Endodermal cell (in vitro differentiated cells): ENCODE measurements around the gene OR1F1. TPM values are rescaled to one million over a fixed set of nuclear protein-coding genes. Genes with fewer than 3 reads are reported as not detected.
A peak's percentile ranks its signal among the peaks of the same experiment; 100 is the strongest.

ENCODE experiments used
- DNase-seq: peaks from one replicate; pipeline ENCODE4 v3.0.0-alpha.2; 2017
- H3K27ac ChIP-seq: 2 replicates; pipeline ENCODE4 v1.5.1; 2013; ENCODE audit warnings: mild to moderate bottlenecking, low read depth, low read length, moderate library complexity
- H3K27me3 ChIP-seq: 2 replicates; pipeline ENCODE4 v1.6.1; 2013; ENCODE audit warnings: mild to moderate bottlenecking, low read length, moderate library complexity; ENCODE audit not compliant: insufficient read depth, control insufficient read depth, poor library complexity, severe bottlenecking
- H3K36me3 ChIP-seq: 2 replicates; pipeline ENCODE4 v1.7.0; 2013; ENCODE audit warnings: mild to moderate bottlenecking, low read length, moderate library complexity; ENCODE audit not compliant: control insufficient read depth, insufficient read depth
- H3K4me1 ChIP-seq: one replicate; pipeline ENCODE4 v1.7.0; 2013; ENCODE audit warnings: low read length; ENCODE audit not compliant: control insufficient read depth, insufficient read depth
- H3K4me3 ChIP-seq: 2 replicates; pipeline ENCODE4 v1.5.1; 2013; ENCODE audit warnings: mild to moderate bottlenecking, low read length, moderate library complexity
- H3K9ac ChIP-seq: 2 replicates; pipeline ENCODE4 v1.6.1; 2013; ENCODE audit warnings: mild to moderate bottlenecking, low read length, moderate library complexity; ENCODE audit not compliant: poor library complexity, severe bottlenecking; ENCODE audit errors: extremely low read depth
- H3K9me3 ChIP-seq: 2 replicates; pipeline ENCODE4 v1.6.1; 2013; ENCODE audit warnings: mild to moderate bottlenecking, low read length, moderate library complexity; ENCODE audit not compliant: control insufficient read depth
- H3K27ac Mint-ChIP-seq: 2 replicates; pipeline ENCODE4 v1.8.0; 2020; ENCODE audit warnings: mixed read lengths
- H3K27me3 Mint-ChIP-seq: 2 replicates; pipeline ENCODE4 v1.8.0; 2021; ENCODE audit warnings: mild to moderate bottlenecking, mixed read lengths; ENCODE audit not compliant: insufficient read depth
- H3K36me3 Mint-ChIP-seq: 2 replicates; pipeline ENCODE4 v1.8.0; 2020; ENCODE audit warnings: low read depth, mixed read lengths
- H3K4me1 Mint-ChIP-seq: 2 replicates; pipeline ENCODE4 v1.8.0; 2020; ENCODE audit warnings: mixed read lengths
- H3K4me3 Mint-ChIP-seq: 2 replicates; pipeline ENCODE4 v1.8.0; 2020; ENCODE audit warnings: mild to moderate bottlenecking, moderate library complexity, mixed read lengths
- H3K9me3 Mint-ChIP-seq: 2 replicates; pipeline ENCODE4 v1.8.0; 2020; ENCODE audit warnings: mild to moderate bottlenecking, mixed read lengths
- WGBS, 2 experiments: methylation state at CpG; one replicate each; pipeline versions ENCODE4 v1.1.5 to v1.1.7; 2013; ENCODE audit warnings: missing lambda C conversion rate in 2 of 2, mixed read lengths in 1 of 2; ENCODE audit not compliant: insufficient coverage in 1 of 2, insufficient read length in 1 of 2; 5-methylcytosine and 5-hydroxymethylcytosine counted together
- total RNA-seq, 2 donors: library from RNA; stranded (reverse); fragmentation: NEBNext Ultra II Directional in 1 of 2; extraction: Animal tissue kit (Norgen Biotek cat#: 25700) in 1 of 2; gene quantifications; 2 replicates in 1 of 2; 3 replicates in 1 of 2; pipeline ENCODE4 v1.2.1, GENCODE V29; 2021
- TF ChIP-seq, protein P1 (sequence below): fragments of 200-600 bp; sonication (generic); conservative IDR thresholded peaks from 2 replicates; pipeline ENCODE4 v1.5.0; 2021; ENCODE audit warnings: antibody characterized with exemption, mild to moderate bottlenecking

The OR1F1 gene
- total RNA-seq, 2 donors from 2014 or later = 0.29 TPM; not detected in 1

DNA sequence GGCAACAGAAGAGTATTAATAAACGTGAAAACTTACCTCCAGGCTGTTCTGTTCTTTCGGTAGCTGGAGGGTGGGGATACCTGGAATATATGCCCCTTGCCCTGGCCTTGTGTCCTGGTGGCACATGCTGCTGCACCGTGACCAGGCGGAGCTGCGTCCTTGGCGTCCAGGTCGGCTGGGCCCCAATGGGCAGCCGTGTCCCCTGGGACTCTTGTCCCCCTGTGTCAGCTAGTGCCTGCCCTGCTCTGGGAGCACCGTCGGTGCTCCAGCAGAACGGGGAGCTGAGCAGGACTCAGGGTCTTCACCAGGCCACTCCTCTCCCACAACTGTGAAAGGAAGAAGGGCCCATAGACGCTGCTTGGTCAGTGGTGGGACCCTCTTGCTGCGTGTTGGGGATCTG, 45.2 kb upstream of the OR1F1 start:
- Mint-ChIP-seq H3K4me3 (no peak overlapping the region), H3K4me1 (no peaks in the 10 kb centered on the region), H3K27ac (no peak overlapping the region), H3K27me3 (peaks cover 11% of the 10 kb centered on the region), H3K36me3 (peaks cover 14% of the 10 kb centered on the region), H3K9me3 (no peaks in the 10 kb centered on the region)
- peaks cover 5% of the 10 kb centered on the region for H3K27me3 ChIP-seq
- no peaks in the 10 kb centered on the region for H3K9me3 ChIP-seq
- no peak overlapping the region for H3K9ac ChIP-seq
- TF ChIP-seq, protein P1, sequence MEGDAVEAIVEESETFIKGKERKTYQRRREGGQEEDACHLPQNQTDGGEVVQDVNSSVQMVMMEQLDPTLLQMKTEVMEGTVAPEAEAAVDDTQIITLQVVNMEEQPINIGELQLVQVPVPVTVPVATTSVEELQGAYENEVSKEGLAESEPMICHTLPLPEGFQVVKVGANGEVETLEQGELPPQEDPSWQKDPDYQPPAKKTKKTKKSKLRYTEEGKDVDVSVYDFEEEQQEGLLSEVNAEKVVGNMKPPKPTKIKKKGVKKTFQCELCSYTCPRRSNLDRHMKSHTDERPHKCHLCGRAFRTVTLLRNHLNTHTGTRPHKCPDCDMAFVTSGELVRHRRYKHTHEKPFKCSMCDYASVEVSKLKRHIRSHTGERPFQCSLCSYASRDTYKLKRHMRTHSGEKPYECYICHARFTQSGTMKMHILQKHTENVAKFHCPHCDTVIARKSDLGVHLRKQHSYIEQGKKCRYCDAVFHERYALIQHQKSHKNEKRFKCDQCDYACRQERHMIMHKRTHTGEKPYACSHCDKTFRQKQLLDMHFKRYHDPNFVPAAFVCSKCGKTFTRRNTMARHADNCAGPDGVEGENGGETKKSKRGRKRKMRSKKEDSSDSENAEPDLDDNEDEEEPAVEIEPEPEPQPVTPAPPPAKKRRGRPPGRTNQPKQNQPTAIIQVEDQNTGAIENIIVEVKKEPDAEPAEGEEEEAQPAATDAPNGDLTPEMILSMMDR = no peak
- WGBS, 2 experiments = 94 to 99% methylated on average over 8 to 13 of the region's 13 CpGs
- H3K4me1 ChIP-seq = no peaks in the 10 kb centered on the region
- no peak overlapping the region for H3K4me3 ChIP-seq
- DNase-seq = no peak
- H3K27ac ChIP-seq = no peak overlapping the region
- no peaks in the 10 kb centered on the region for H3K36me3 ChIP-seq

DNA sequence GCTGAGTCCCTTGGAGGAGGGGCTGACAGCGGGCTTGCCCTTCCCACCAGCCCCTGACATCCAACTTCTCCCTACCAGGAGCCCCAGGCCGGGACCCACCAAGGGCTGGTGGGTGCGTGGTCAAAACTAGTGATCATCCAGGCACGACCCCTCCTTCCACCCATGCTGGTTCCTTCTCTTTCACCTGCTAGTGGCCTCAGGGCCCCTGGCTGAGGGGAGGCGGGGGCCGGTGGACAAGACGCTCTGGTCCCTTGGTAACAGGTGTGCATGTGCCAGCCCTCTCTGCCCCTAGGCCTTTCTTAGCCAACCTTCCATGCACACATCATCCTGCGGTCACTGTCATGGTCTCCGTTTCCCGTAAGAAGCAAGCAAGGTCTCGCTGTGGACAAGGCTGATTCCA, 44.8 kb upstream of the OR1F1 start:
- H3K9ac ChIP-seq = no peak overlapping the region
- H3K27me3 ChIP-seq = peaks cover 9% of the 10 kb centered on the region
- Mint-ChIP-seq H3K27me3 (peaks cover 12% of the 10 kb centered on the region), H3K4me1 (no peaks in the 10 kb centered on the region), H3K9me3 (no peaks in the 10 kb centered on the region), H3K27ac (peak overlapping the region; percentile 35), H3K4me3 (no peak overlapping the region), H3K36me3 (peaks cover 14% of the 10 kb centered on the region)
- TF ChIP-seq, protein P1 = no peak
- no peak overlapping the region for H3K27ac ChIP-seq
- 95 to 98% methylated on average over 11 of the region's 11 CpGs for WGBS, 2 experiments
- DNase-seq = no peak
- no peaks in the 10 kb centered on the region for H3K36me3 ChIP-seq
- no peaks in the 10 kb centered on the region for H3K4me1 ChIP-seq
- no peaks in the 10 kb centered on the region for H3K9me3 ChIP-seq
- H3K4me3 ChIP-seq = no peak overlapping the region

DNA sequence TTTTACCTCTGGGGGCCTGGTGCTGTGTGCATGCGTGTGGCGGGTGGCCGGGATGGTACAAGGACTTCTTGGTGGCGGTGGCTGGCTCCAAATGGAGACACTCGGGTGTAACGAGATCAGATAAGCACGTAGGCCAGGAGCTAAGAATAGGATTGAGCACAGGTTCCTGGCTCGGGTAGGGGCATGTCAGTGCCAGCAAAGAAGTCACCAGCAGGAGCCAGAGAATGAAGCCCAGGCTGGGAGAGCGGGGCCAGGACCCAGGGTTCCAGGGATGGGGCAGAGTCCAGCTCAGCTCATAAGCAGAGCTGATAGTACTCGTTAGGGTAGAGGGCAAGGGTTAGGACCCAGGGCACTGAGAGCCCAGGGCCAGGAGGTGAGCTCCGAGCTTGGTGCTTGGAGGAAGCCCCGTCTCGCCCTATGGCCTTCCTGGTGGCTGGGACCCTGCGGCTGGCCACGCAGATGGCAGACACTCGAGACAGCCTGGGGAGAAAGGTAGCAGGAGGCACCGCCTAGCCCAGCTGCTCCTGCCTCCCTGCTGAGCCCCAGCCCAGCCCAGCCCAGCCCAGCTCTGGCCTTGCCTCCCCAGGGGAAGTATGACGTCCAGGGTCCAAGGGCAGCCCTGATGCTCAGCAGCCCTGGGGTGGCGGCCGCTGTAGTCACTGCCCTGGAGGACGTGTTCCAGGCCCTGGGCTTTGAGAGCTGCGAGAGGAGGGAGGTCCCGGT, 44.2 kb upstream of the OR1F1 start:
- Mint-ChIP-seq H3K9me3 (no peaks in the 10 kb centered on the region), H3K4me3 (no peak overlapping the region), H3K27ac (peak overlapping the region; percentile 35), H3K36me3 (peaks cover 14% of the 10 kb centered on the region), H3K4me1 (no peaks in the 10 kb centered on the region), H3K27me3 (peaks cover 14% of the 10 kb centered on the region)
- no peaks in the 10 kb centered on the region for H3K4me1 ChIP-seq
- no peak overlapping the region for H3K27ac ChIP-seq
- TF ChIP-seq, protein P1 = no peak
- no peak for DNase-seq
- H3K27me3 ChIP-seq = peaks cover 15% of the 10 kb centered on the region
- no peaks in the 10 kb centered on the region for H3K9me3 ChIP-seq
- H3K36me3 ChIP-seq = no peaks in the 10 kb centered on the region
- 93 to 97% methylated on average over 17 to 23 of the region's 23 CpGs for WGBS, 2 experiments
- H3K9ac ChIP-seq = no peak overlapping the region
- no peak overlapping the region for H3K4me3 ChIP-seq
